Gastrocnemius medialis (tissue), 4 donors: ENCODE data around the gene SLC25A26.

Source experiments
- POLR2A ChIP-seq, 2 donors: fragments of 450-650 bp; IDR thresholded peaks; one replicate each; pipeline ENCODE4 v1.6.1; 2017; ENCODE audit warnings: antibody characterized with exemption in 2 of 2, mild to moderate bottlenecking in 2 of 2, moderate library complexity in 2 of 2
- TF ChIP-seq, protein P1 (sequence below), 5 experiments: fragments of 450-650 bp in 3 of 5; fragments of 200-600 bp in 2 of 5; sonication (generic) in 2 of 5; IDR thresholded peaks in 4 of 5; conservative IDR thresholded peaks in 1 of 5; 1 replicate in 4 of 5; 2 replicates in 1 of 5; pipeline ENCODE4 v1.5.1; 2016 to 2019; ENCODE audit warnings: antibody characterized with exemption in 5 of 5, mild to moderate bottlenecking in 3 of 5, moderate library complexity in 3 of 5

DNA sequence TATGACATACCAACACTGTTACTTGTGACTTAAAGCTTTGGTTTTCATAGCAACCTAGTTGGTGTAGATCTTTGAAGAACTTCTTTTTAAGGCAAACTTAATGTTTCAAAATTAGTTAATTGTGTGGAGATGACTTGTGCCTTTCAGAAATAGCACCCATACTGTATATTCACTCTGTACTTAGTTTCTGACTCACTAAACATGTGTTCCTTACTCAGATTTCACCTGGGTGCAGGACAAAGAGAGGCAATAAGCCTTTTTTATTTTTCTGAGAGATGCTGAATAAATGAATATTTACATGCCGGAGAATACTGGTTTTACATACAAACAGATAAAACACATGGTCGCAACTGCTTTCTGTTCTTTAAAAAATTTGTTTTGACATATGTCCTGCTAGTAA, 44.8 kb downstream of the SLC25A26 start:
- TF ChIP-seq, protein P1, sequence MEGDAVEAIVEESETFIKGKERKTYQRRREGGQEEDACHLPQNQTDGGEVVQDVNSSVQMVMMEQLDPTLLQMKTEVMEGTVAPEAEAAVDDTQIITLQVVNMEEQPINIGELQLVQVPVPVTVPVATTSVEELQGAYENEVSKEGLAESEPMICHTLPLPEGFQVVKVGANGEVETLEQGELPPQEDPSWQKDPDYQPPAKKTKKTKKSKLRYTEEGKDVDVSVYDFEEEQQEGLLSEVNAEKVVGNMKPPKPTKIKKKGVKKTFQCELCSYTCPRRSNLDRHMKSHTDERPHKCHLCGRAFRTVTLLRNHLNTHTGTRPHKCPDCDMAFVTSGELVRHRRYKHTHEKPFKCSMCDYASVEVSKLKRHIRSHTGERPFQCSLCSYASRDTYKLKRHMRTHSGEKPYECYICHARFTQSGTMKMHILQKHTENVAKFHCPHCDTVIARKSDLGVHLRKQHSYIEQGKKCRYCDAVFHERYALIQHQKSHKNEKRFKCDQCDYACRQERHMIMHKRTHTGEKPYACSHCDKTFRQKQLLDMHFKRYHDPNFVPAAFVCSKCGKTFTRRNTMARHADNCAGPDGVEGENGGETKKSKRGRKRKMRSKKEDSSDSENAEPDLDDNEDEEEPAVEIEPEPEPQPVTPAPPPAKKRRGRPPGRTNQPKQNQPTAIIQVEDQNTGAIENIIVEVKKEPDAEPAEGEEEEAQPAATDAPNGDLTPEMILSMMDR (IDR thresholded peaks at IDR 0.05 in 4 of 5, conservative IDR thresholded peaks at IDR 0.05 in 1 of 5): no peak
- TF ChIP-seq POLR2A (IDR thresholded peaks at IDR 0.05): no peak
